Measurements from ENCODE around the gene DNER.

GRCh38 chr2:229380101-229380625 is 334.2 kb downstream of the DNER start:
- TF ChIP-seq POLR2A (IDR thresholded peaks at IDR 0.05; ENCODE audit: insufficient read depth in 1 of 2, low read depth in 2 of 2, low read length in 2 of 2) = no peak
- TF ChIP-seq ZNF510 (CRISPR knock-in tag; IDR thresholded peaks at IDR 0.05; ENCODE audit: low read depth) = no peak
- TF ChIP-seq, protein P1, sequence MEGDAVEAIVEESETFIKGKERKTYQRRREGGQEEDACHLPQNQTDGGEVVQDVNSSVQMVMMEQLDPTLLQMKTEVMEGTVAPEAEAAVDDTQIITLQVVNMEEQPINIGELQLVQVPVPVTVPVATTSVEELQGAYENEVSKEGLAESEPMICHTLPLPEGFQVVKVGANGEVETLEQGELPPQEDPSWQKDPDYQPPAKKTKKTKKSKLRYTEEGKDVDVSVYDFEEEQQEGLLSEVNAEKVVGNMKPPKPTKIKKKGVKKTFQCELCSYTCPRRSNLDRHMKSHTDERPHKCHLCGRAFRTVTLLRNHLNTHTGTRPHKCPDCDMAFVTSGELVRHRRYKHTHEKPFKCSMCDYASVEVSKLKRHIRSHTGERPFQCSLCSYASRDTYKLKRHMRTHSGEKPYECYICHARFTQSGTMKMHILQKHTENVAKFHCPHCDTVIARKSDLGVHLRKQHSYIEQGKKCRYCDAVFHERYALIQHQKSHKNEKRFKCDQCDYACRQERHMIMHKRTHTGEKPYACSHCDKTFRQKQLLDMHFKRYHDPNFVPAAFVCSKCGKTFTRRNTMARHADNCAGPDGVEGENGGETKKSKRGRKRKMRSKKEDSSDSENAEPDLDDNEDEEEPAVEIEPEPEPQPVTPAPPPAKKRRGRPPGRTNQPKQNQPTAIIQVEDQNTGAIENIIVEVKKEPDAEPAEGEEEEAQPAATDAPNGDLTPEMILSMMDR (CRISPR knock-in tag; IDR thresholded peaks at IDR 0.05) = no peak
- TF ChIP-seq FOXA1 (IDR thresholded peaks at IDR 0.05) = no peak
- TF ChIP-seq FOXA1 (CRISPR knock-in tag; IDR thresholded peaks at IDR 0.05) = no peak
- TF ChIP-seq MAFG (CRISPR knock-in tag; IDR thresholded peaks at IDR 0.05) = no peak
- no peak for TF ChIP-seq DBP (CRISPR knock-in tag; IDR thresholded peaks at IDR 0.05; ENCODE audit: not compliant biosample characterization)
- TF ChIP-seq MYNN (CRISPR knock-in tag; IDR thresholded peaks at IDR 0.05; ENCODE audit: low read depth) = no peak
- no peak for TF ChIP-seq ZNF10 (CRISPR knock-in tag; IDR thresholded peaks at IDR 0.05; ENCODE audit: borderline replicate concordance, low read depth)
- TF ChIP-seq TAF1 (CRISPR knock-in tag; IDR thresholded peaks at IDR 0.05) = no peak
- no peak for TF ChIP-seq FOXO4 (CRISPR knock-in tag; conservative IDR thresholded peaks at IDR 0.05)

Data from HepG2 (cell line).